Lung (tissue), 12 donors: ENCODE results near the gene LRFN5. TPM values are rescaled to one million over a fixed set of nuclear protein-coding genes. Genes with fewer than 3 reads are reported as not detected.

Experiments
- ATAC-seq: fragments of 200-7000 bp; cut with Tn5 transposase; one replicate; pipeline ENCODE4 v1.9.1; 2020; ENCODE audit warnings: moderate number of reproducible peaks; ENCODE audit not compliant: insufficient read depth, low FRiP score
- DNase-seq, 3 donors: peaks; one replicate each; pipeline ENCODE4 v3.0.0-alpha.2; 2013 to 2017
- H3K27ac ChIP-seq, 2 donors: one replicate each; pipeline ENCODE4 v1.5.1; 2013; ENCODE audit warnings: mild to moderate bottlenecking in 2 of 2, moderate library complexity in 2 of 2, control low read depth in 1 of 2, inconsistent platforms in 1 of 2, low read depth in 1 of 2, low read length in 1 of 2
- H3K27me3 ChIP-seq, 3 donors: one replicate each; pipeline ENCODE4 v1.5.1; 2013; ENCODE audit warnings: low read length in 2 of 3; ENCODE audit not compliant: control insufficient read depth in 3 of 3, insufficient read depth in 3 of 3
- H3K36me3 ChIP-seq, 4 donors: one replicate each; pipeline ENCODE4 v1.5.1; 2013; ENCODE audit warnings: low read length in 4 of 4, mild to moderate bottlenecking in 1 of 4, moderate library complexity in 1 of 4; ENCODE audit not compliant: control insufficient read depth in 4 of 4, insufficient read depth in 4 of 4
- H3K4me1 ChIP-seq, 5 donors: one replicate each; pipeline ENCODE4 v1.5.1; 2013; ENCODE audit warnings: low read length in 5 of 5, mild to moderate bottlenecking in 2 of 5, moderate library complexity in 1 of 5; ENCODE audit not compliant: control insufficient read depth in 5 of 5, insufficient read depth in 5 of 5
- H3K4me3 ChIP-seq: one replicate; pipeline ENCODE4 v1.5.1; 2013; ENCODE audit warnings: mild to moderate bottlenecking, control low read depth, moderate library complexity
- H3K9ac ChIP-seq, 2 donors: one replicate each; pipeline ENCODE4 v1.5.1; 2013; ENCODE audit warnings: low read length in 2 of 2, control low read depth in 1 of 2; ENCODE audit not compliant: insufficient read depth in 1 of 2
- H3K9me3 ChIP-seq, 4 donors: one replicate each; pipeline ENCODE4 v1.5.1; 2013; ENCODE audit warnings: low read length in 3 of 4, mild to moderate bottlenecking in 1 of 4, moderate library complexity in 1 of 4; ENCODE audit not compliant: control insufficient read depth in 4 of 4, insufficient read depth in 3 of 4
- whole genome bisulfite sequencing, 2 donors: extraction: QIAGEN DNeasy Blood & Tissue Kit; methylation state at CpG; one replicate each; pipeline ENCODE4 v1.1.7; 2013; 5-methylcytosine and 5-hydroxymethylcytosine counted together
- polyA plus RNA-seq, 2 donors: library from polyadenylated mRNA; stranded (reverse); fragments of 200-250 nt; gene quantifications; one replicate each; pipeline ENCODE4 v1.2.1, GENCODE V29; 2013
- total RNA-seq, 2 donors: library from RNA; depleted of rRNA in 1 of 2; stranded (reverse); fragments of >200 nt in 1 of 2; gene quantifications; one replicate each; pipeline ENCODE4 v1.2.1, GENCODE V29; 2014 to 2021
- TF ChIP-seq, protein P1 (sequence below): IDR thresholded peaks from 2 replicates; pipeline ENCODE4 v1.5.1; 2012; ENCODE audit warnings: mild to moderate bottlenecking; ENCODE audit errors: control extremely low read depth, extremely low read depth
- donor health status: control.
- donor health status: control.
- donor health status: Bipolar disorder and iron deficiency.
- donor health status: healthy.
- donor health status: DM: yes; HTN: yes; CAD: no.

The LRFN5 gene
- total and polyA plus RNA-seq, 4 donors = 0.40 to 12.6 (median 1.2) TPM

DNA sequence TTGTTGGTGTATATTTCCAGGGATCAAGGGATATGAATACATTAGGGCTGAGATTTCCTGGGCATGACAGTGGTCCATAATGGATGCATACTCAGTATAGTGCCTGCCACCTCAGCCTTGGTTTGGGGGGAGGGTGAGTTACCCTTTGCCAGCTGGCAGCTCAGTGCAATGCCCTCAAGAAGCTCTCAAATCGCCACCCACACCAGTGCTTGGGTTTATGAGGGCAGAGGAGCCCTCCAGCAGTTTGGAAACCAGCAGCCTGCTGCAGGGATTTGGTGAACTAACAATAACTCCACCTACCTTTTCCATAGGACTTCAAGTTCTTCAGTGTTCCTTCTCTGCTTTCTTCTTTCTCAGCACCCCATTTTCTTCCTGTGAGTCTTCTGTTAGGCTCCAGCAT, 218.9 kb downstream of the LRFN5 start:
- Histone ChIP-seq H3K4me3 (no peak overlapping the region), H3K27ac (no peak overlapping the region), H3K9me3 (peaks cover 0 to 2% (median 0%) of the 10 kb centered on the region in 4 donors), H3K4me1 (peaks cover 0 to 3% (median 0%) of the 10 kb centered on the region in 5 donors), H3K36me3 (no peaks in the 10 kb centered on the region), H3K9ac (no peak overlapping the region), H3K27me3 (no peaks in the 10 kb centered on the region)
- no peak for DNase-seq
- TF ChIP-seq, protein P1, sequence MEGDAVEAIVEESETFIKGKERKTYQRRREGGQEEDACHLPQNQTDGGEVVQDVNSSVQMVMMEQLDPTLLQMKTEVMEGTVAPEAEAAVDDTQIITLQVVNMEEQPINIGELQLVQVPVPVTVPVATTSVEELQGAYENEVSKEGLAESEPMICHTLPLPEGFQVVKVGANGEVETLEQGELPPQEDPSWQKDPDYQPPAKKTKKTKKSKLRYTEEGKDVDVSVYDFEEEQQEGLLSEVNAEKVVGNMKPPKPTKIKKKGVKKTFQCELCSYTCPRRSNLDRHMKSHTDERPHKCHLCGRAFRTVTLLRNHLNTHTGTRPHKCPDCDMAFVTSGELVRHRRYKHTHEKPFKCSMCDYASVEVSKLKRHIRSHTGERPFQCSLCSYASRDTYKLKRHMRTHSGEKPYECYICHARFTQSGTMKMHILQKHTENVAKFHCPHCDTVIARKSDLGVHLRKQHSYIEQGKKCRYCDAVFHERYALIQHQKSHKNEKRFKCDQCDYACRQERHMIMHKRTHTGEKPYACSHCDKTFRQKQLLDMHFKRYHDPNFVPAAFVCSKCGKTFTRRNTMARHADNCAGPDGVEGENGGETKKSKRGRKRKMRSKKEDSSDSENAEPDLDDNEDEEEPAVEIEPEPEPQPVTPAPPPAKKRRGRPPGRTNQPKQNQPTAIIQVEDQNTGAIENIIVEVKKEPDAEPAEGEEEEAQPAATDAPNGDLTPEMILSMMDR = no peak
- ATAC-seq = no peak
- WGBS, 2 donors = 86 to 91% methylated on average over 1 of the region's 1 CpG

DNA sequence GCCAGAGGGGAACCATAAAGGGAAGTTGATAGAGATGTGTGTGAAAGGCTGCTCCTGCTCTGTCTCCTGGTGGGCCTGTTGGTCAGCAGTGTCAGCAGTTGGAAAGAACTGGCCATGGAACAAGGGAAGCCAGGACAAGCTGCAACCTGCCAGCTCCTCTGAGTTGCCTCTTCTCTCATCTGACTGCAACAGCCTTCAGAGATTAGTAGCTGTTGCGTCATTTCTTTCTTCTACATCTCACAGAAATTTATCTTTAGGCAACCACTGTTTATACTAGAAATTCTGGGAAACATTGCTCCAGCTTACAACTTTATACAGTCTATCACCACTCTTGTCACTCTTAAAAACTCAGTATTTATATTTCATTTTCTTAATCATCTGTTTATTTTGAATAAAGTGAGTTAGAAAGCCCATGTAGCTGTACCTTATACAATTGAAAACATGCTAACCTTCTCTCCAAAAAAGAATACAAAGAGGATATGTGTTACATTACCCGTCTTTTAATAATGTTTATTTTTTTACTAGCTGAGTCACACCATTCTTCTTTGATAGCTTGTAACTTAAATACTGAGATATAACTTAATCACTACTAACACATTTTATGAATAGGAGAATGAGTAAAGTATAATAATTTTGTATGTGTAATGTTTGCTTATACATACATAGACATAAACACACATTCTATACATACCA, 224.2 kb downstream of the LRFN5 start:
- DNase-seq (peak; percentile 41 to 81 (median 71)), ATAC-seq (peak; percentile 27)
- no peaks in the 10 kb centered on the region for H3K9me3 ChIP-seq
- H3K27me3 ChIP-seq = no peaks in the 10 kb centered on the region
- 57 to 70% methylated on average over 2 of the region's 2 CpGs for WGBS, 2 donors
- no peak overlapping the region for H3K9ac ChIP-seq
- H3K4me3 ChIP-seq = no peak overlapping the region
- H3K36me3 ChIP-seq = no peaks in the 10 kb centered on the region
- H3K27ac ChIP-seq = no peak overlapping the region
- TF ChIP-seq, protein P1 = no peak
- peaks cover 0 to 10% (median 0%) of the 10 kb centered on the region in 5 donors for H3K4me1 ChIP-seq

DNA sequence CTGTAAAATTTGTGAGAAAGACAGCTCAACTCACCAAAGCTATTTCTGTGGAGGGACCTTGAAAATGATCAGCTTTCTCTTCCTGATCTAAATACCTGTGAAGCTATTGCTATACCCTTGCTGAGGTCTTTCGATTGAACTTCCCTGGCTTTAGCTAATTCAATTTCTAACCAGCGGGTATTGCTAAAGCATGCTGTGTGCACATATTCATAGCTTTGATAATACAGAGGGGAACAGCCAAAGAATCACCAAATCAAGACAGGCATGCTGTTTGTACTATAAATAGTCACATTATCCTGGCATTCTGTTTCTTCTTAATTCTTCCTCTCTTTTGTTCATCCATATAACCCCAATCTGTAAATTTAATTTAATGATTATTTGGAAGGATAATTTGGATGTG, 233.0 kb downstream of the LRFN5 start:
- DNase-seq (no peak), ATAC-seq (no peak)
- no peaks in the 10 kb centered on the region for H3K36me3 ChIP-seq
- H3K4me3 ChIP-seq = no peak overlapping the region
- no peak overlapping the region for H3K9ac ChIP-seq
- TF ChIP-seq, protein P1 = no peak
- WGBS, 2 donors = 69 to 85% methylated on average over 2 of the region's 2 CpGs
- no peaks in the 10 kb centered on the region for H3K27me3 ChIP-seq
- H3K4me1 ChIP-seq = no peaks in the 10 kb centered on the region
- no peaks in the 10 kb centered on the region for H3K9me3 ChIP-seq
- H3K27ac ChIP-seq = no peak overlapping the region
